Body of pancreas (tissue), 4 donors: ENCODE measurements around the gene ARMH2.

ENCODE experiments used
- POLR2A ChIP-seq, 3 donors: fragments of 450-650 bp; IDR thresholded peaks; one replicate each; pipeline ENCODE4 v1.6.1; 2016; ENCODE audit warnings: antibody characterized with exemption in 3 of 3, mild to moderate bottlenecking in 2 of 3
- TF ChIP-seq, protein P1 (sequence below), 7 experiments: fragments of 450-650 bp in 4 of 7; fragments of 200-600 bp in 3 of 7; sonication (generic) in 3 of 7; IDR thresholded peaks; one replicate each; pipeline ENCODE4 v1.5.1; 2016 to 2019; ENCODE audit warnings: antibody characterized with exemption in 7 of 7

DNA sequence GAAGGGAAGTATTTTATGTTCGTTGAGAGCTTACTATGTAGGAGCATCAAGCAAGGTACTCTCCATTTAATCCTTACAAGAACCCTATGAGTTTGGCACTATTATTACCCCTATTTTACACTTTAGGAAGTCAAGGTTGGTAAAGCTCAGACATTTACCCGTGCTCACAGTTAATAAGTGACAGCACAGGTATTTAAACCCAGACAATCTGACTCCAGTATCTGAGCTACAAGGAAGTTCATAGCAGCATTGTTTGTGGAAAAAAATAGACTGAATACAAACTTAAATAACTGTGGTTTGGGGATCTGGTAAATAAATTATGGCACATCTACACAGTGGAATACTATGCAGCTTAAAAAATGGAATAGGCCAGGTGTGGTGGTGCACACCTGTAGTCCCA lies 45.2 kb downstream of the ARMH2 start:
- TF ChIP-seq, protein P1, sequence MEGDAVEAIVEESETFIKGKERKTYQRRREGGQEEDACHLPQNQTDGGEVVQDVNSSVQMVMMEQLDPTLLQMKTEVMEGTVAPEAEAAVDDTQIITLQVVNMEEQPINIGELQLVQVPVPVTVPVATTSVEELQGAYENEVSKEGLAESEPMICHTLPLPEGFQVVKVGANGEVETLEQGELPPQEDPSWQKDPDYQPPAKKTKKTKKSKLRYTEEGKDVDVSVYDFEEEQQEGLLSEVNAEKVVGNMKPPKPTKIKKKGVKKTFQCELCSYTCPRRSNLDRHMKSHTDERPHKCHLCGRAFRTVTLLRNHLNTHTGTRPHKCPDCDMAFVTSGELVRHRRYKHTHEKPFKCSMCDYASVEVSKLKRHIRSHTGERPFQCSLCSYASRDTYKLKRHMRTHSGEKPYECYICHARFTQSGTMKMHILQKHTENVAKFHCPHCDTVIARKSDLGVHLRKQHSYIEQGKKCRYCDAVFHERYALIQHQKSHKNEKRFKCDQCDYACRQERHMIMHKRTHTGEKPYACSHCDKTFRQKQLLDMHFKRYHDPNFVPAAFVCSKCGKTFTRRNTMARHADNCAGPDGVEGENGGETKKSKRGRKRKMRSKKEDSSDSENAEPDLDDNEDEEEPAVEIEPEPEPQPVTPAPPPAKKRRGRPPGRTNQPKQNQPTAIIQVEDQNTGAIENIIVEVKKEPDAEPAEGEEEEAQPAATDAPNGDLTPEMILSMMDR (IDR thresholded peaks at IDR 0.05): no peak
- no peak for TF ChIP-seq POLR2A (IDR thresholded peaks at IDR 0.05)
